ENCODE measurements around the gene TBCD. TPM values are rescaled to one million over a fixed set of nuclear protein-coding genes. Genes with fewer than 3 reads are reported as not detected.
A peak's percentile ranks its signal among the peaks of the same experiment; 100 is the strongest.

TBCD gene
- total RNA-seq, 5 donors from 2014 or later (not counting 1 experiment from before 2014, with no cell fraction given), result 94.4 to 262 (median 223) TPM

DNA sequence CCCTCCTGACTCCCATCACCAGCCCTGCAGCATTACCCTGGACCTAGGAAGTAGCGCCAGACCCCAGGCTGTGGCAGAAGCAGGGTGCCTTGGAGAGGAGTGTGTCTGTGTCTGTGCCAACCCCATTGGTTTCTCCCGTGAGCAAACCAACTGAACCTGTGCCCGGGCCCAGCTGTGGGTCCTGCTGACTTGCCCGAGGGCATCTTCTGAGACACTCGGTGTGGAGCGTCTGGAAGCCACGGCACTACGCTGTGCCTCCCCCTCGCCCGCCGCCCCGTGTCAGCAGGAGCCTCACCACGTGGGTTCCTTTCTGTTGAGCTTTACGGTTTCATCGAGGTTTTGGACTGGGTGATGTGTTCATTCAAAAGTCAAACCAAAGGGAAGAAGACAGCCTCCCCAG lies 60.2 kb downstream of the TBCD start:
- CTCF ChIA-PET, result no interaction called here
- ATAC-seq (replicated peaks in 1 of 4), result no peak
- H3K27ac Mint-ChIP-seq, result no peak overlapping the region

DNA sequence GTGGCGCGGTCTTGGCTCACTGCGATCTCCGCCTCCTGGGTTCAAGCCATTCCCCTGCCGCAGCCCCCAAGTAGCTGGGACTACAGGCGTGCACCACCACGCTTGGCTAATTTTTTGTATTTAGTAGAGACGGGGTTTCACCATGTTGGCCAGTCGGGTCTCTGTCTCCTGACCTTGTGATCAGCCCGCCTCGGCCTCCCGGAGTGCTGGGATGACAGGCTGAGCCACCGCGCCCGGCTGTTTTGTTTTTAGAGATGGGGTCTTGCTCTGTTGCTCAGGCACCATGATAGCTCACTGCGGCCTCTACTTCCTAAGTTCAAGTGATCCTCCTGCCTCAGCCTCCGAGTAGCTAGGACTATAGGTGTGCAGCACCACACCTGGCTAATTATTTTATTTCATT lies 60.7 kb downstream of the TBCD start:
- POLR2A ChIA-PET, result no interaction called here

More for the DNA sequence above, 60.2 kb downstream of the TBCD start:
- Histone ChIP-seq H3K4me1 (ENCODE audit: control insufficient read depth in 1 of 2, extremely low read depth in 1 of 2, insufficient read depth in 2 of 2, low read length in 2 of 2) (peaks cover 0 to 4% of the 10 kb centered on the region in 2 experiments), H3K27ac (ENCODE audit: low read length) (no peak overlapping the region), H3K27me3 (replicated peaks in 1 of 2; ENCODE audit: control insufficient read depth in 2 of 2, extremely low read depth in 1 of 2, insufficient read depth in 2 of 2, low read length in 1 of 2) (no peaks in the 10 kb centered on the region), H3K9me3 (no peaks in the 10 kb centered on the region), H3K4me3 (ENCODE audit: control insufficient read depth in 1 of 2, extremely low read depth in 1 of 2, low read length in 1 of 2) (no peak overlapping the region), H3K36me3 (ENCODE audit: control insufficient read depth in 2 of 2, extremely low read depth in 1 of 2, insufficient read depth in 1 of 2, low read length in 1 of 2) (peaks cover 27 to 30% of the 10 kb centered on the region in 2 donors)
- peaks cover 4 to 14% (median 7%) of the 10 kb centered on the region in 3 donors for H3K4me1 Mint-ChIP-seq
- DNase-seq, result no peak
- no peak overlapping the region for H3K4me3 Mint-ChIP-seq
- WGBS (ENCODE audit: insufficient coverage), result 82% methylated on average over 7 of the region's 15 CpGs
- peaks cover 46% of the 10 kb centered on the region for H3K36me3 Mint-ChIP-seq
- H3K27me3 Mint-ChIP-seq, result no peaks in the 10 kb centered on the region
- POLR2A ChIA-PET, result no interaction called here
- no peaks in the 10 kb centered on the region for H3K9me3 Mint-ChIP-seq

DNA sequence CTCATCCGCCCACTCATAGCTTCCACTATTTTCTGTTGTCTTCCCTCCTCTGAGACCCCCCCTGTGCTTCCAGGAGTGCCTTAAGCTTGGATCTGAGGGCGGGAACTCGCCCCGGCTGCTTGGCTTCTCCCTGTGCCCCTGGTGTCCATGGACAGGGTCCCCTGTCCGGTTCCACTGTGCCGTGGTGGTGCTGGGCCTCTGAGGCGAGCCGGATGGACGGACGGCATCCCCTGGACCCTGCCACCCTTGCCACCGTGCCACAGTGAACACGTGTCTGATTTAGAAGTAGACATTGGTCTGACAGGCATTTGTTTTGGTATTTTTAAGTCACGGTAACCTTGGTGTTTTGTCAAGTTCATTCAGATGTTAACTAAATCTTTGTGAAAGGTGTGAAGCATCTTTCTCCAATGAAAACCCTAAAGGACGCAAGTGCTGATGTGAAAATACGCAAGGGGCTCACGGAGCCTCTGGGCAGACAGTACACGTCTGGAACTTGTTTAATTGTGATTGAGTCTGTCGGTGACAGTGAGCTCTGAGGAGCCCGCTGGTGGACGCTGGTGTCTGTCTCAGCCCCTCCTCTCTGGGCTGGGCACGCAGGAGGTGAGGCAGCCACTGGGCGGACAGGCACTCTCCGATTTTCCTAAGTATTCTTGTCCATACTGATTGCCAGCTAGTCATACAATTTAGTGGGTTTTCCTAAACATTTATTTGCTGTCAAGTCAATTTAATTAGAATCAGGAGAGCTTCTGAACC lies 61.6 kb downstream of the TBCD start:
- no peak overlapping the region for H3K4me3 Mint-ChIP-seq
- 90% methylated on average over 18 of the region's 23 CpGs for WGBS (ENCODE audit: insufficient coverage)
- Histone ChIP-seq H3K9me3 (no peaks in the 10 kb centered on the region), H3K27me3 (replicated peaks in 1 of 2; ENCODE audit: control insufficient read depth in 2 of 2, extremely low read depth in 1 of 2, insufficient read depth in 2 of 2, low read length in 1 of 2) (no peaks in the 10 kb centered on the region), H3K4me1 (ENCODE audit: control insufficient read depth in 1 of 2, extremely low read depth in 1 of 2, insufficient read depth in 2 of 2, low read length in 2 of 2) (peaks cover 0 to 4% of the 10 kb centered on the region in 2 experiments), H3K4me3 (ENCODE audit: control insufficient read depth in 1 of 2, extremely low read depth in 1 of 2, low read length in 1 of 2) (no peak overlapping the region), H3K36me3 (ENCODE audit: control insufficient read depth in 2 of 2, extremely low read depth in 1 of 2, insufficient read depth in 1 of 2, low read length in 1 of 2) (peaks cover 20 to 36% of the 10 kb centered on the region in 2 donors), H3K27ac (ENCODE audit: low read length) (no peak overlapping the region)
- H3K27me3 Mint-ChIP-seq, result no peaks in the 10 kb centered on the region
- ChIA-PET CTCF (no interaction called here), POLR2A (no interaction called here)
- peaks cover 50% of the 10 kb centered on the region for H3K36me3 Mint-ChIP-seq
- no peak overlapping the region for H3K27ac Mint-ChIP-seq
- no peaks in the 10 kb centered on the region for H3K9me3 Mint-ChIP-seq
- no peak for ATAC-seq (replicated peaks in 1 of 4)
- DNase-seq, result no peak
- peaks cover 4 to 16% (median 7%) of the 10 kb centered on the region in 3 donors for H3K4me1 Mint-ChIP-seq

More for the DNA sequence above, 60.7 kb downstream of the TBCD start:
- Mint-ChIP-seq H3K27me3 (no peaks in the 10 kb centered on the region), H3K36me3 (peaks cover 45% of the 10 kb centered on the region), H3K9me3 (no peaks in the 10 kb centered on the region), H3K4me1 (peaks cover 4 to 14% (median 7%) of the 10 kb centered on the region in 3 donors), H3K27ac (no peak overlapping the region), H3K4me3 (no peak overlapping the region)
- H3K9me3 ChIP-seq, result no peaks in the 10 kb centered on the region
- H3K27me3 ChIP-seq (replicated peaks in 1 of 2; ENCODE audit: control insufficient read depth in 2 of 2, extremely low read depth in 1 of 2, insufficient read depth in 2 of 2, low read length in 1 of 2), result no peaks in the 10 kb centered on the region
- ATAC-seq (replicated peaks in 1 of 4) (no peak), DNase-seq (no peak)
- peaks cover 0 to 4% of the 10 kb centered on the region in 2 experiments for H3K4me1 ChIP-seq (ENCODE audit: control insufficient read depth in 1 of 2, extremely low read depth in 1 of 2, insufficient read depth in 2 of 2, low read length in 2 of 2)
- peaks cover 23 to 27% of the 10 kb centered on the region in 2 donors for H3K36me3 ChIP-seq (ENCODE audit: control insufficient read depth in 2 of 2, extremely low read depth in 1 of 2, insufficient read depth in 1 of 2, low read length in 1 of 2)
- H3K4me3 ChIP-seq (ENCODE audit: control insufficient read depth in 1 of 2, extremely low read depth in 1 of 2, low read length in 1 of 2), result no peak overlapping the region
- WGBS (ENCODE audit: insufficient coverage), result 100% methylated on average over 9 of the region's 17 CpGs
- H3K27ac ChIP-seq (ENCODE audit: low read length), result no peak overlapping the region
- CTCF ChIA-PET, result no interaction called here

DNA sequence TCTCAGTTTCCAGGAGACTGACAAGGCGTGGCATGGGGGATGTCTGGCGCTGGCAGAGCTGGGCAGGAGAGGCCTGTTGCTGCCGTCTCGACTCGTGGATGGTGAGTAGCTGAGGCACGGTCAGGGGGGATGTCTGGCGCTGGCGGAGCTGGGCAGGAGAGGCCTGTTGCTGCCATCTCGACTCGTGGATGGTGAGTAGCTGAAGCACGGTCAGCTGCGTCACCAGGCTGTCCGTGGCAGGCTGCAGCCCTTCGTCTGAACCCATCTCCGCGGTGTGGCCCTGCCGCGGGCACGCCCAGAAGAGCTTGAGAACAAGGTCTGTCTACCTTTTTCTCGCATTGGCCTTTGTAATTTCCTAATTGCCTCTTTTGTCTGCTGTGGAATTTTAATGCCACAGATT lies 63.0 kb downstream of the TBCD start:
- H3K27ac Mint-ChIP-seq, result no peak overlapping the region
- ATAC-seq (replicated peaks in 1 of 4) (no peak), DNase-seq (no peak)
- H3K4me3 Mint-ChIP-seq, result no peak overlapping the region
- ChIA-PET POLR2A (no interaction called here), CTCF (no interaction called here)
- Histone ChIP-seq H3K4me1 (ENCODE audit: control insufficient read depth in 1 of 2, extremely low read depth in 1 of 2, insufficient read depth in 2 of 2, low read length in 2 of 2) (peaks cover 0 to 4% of the 10 kb centered on the region in 2 experiments), H3K4me3 (ENCODE audit: control insufficient read depth in 1 of 2, extremely low read depth in 1 of 2, low read length in 1 of 2) (no peak overlapping the region), H3K27me3 (replicated peaks in 1 of 2; ENCODE audit: control insufficient read depth in 2 of 2, extremely low read depth in 1 of 2, insufficient read depth in 2 of 2, low read length in 1 of 2) (no peaks in the 10 kb centered on the region), H3K27ac (ENCODE audit: low read length) (no peak overlapping the region), H3K36me3 (ENCODE audit: control insufficient read depth in 2 of 2, extremely low read depth in 1 of 2, insufficient read depth in 1 of 2, low read length in 1 of 2) (peaks cover 15 to 38% of the 10 kb centered on the region in 2 donors), H3K9me3 (no peaks in the 10 kb centered on the region)
- H3K4me1 Mint-ChIP-seq, result peaks cover 4 to 16% (median 7%) of the 10 kb centered on the region in 3 donors
- H3K36me3 Mint-ChIP-seq, result peaks cover 59% of the 10 kb centered on the region
- no peaks in the 10 kb centered on the region for H3K9me3 Mint-ChIP-seq
- 97% methylated on average over 20 of the region's 20 CpGs for WGBS (ENCODE audit: insufficient coverage)
- H3K27me3 Mint-ChIP-seq, result no peaks in the 10 kb centered on the region

DNA sequence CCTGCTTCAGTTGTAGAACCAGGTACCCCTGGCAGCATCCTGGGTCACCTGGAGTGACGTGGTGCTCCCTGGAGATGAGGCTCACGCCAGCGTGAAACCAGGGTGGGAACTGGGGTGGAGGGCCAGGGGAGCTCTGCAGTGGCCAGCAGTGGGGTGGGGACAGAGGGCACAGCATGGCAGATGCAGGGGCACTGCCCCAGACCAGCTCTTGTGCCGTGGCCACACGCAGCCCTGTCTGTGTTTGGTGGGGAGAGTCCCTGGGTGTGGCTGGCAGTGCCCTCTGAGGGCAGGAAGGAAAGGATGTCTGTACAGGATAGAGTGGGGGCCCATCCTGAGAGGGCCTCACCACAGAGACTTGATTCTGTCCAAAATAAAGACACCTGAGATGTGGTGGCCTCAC lies 63.5 kb downstream of the TBCD start:
- no peak overlapping the region for H3K27ac ChIP-seq (ENCODE audit: low read length)
- no peaks in the 10 kb centered on the region for H3K9me3 ChIP-seq
- Mint-ChIP-seq H3K36me3 (peaks cover 61% of the 10 kb centered on the region), H3K9me3 (peaks cover 0 to 3% (median 3%) of the 10 kb centered on the region in 3 donors), H3K4me1 (peaks cover 4 to 18% (median 7%) of the 10 kb centered on the region in 3 donors), H3K4me3 (no peak overlapping the region), H3K27ac (peak overlapping the region in 1 of 2 donors; percentile 62), H3K27me3 (no peaks in the 10 kb centered on the region)
- no peak for ATAC-seq (replicated peaks in 1 of 4)
- peaks cover 0 to 4% of the 10 kb centered on the region in 2 experiments for H3K4me1 ChIP-seq (ENCODE audit: control insufficient read depth in 1 of 2, extremely low read depth in 1 of 2, insufficient read depth in 2 of 2, low read length in 2 of 2)
- peaks cover 15 to 34% of the 10 kb centered on the region in 2 donors for H3K36me3 ChIP-seq (ENCODE audit: control insufficient read depth in 2 of 2, extremely low read depth in 1 of 2, insufficient read depth in 1 of 2, low read length in 1 of 2)
- H3K27me3 ChIP-seq (replicated peaks in 1 of 2; ENCODE audit: control insufficient read depth in 2 of 2, extremely low read depth in 1 of 2, insufficient read depth in 2 of 2, low read length in 1 of 2), result no peaks in the 10 kb centered on the region
- WGBS (ENCODE audit: insufficient coverage), result 81% methylated on average over 5 of the region's 5 CpGs
- CTCF ChIA-PET, result no interaction called here
- H3K4me3 ChIP-seq (ENCODE audit: control insufficient read depth in 1 of 2, extremely low read depth in 1 of 2, low read length in 1 of 2), result no peak overlapping the region
- POLR2A ChIA-PET, result no interaction called here
- DNase-seq, result no peak

DNA sequence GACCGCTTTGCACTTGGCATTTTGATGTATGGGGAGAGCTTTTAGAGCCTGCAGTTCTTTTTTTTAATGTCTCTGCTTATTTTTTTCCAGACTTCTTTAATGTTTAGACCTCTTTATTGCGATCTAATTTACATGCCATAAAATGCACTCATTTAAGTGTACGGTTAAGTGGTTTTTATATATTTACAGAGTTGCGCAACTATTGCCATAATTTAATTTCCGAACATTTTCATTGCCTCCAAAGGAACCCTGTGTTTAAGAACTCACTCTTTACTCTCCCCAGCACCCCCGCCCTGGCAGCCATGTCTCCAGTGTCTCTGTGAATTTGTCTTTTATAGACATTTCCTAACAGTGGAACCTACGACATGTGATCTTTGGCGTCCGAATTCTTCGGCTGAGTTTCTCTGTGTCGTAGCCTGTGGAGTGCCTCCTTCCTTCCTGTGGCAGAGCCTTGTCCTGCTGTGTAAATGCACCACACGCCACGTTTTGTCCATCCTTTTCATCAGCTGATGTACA lies 64.0 kb downstream of the TBCD start:
- Histone ChIP-seq H3K27me3 (replicated peaks in 1 of 2; ENCODE audit: control insufficient read depth in 2 of 2, extremely low read depth in 1 of 2, insufficient read depth in 2 of 2, low read length in 1 of 2) (no peaks in the 10 kb centered on the region), H3K36me3 (ENCODE audit: control insufficient read depth in 2 of 2, extremely low read depth in 1 of 2, insufficient read depth in 1 of 2, low read length in 1 of 2) (peaks cover 15 to 32% of the 10 kb centered on the region in 2 donors), H3K4me3 (ENCODE audit: control insufficient read depth in 1 of 2, extremely low read depth in 1 of 2, low read length in 1 of 2) (no peak overlapping the region), H3K4me1 (ENCODE audit: control insufficient read depth in 1 of 2, extremely low read depth in 1 of 2, insufficient read depth in 2 of 2, low read length in 2 of 2) (peaks cover 0 to 4% of the 10 kb centered on the region in 2 experiments), H3K9me3 (no peaks in the 10 kb centered on the region), H3K27ac (ENCODE audit: low read length) (no peak overlapping the region)
- ChIA-PET CTCF (interaction anchor here in 1 of 2 donors (0.6 kb wide), 1 partner anchor 27 kb away, joined by 4 read pairs; no protein-coding TSS in a partner anchor), POLR2A (no interaction called here)
- 86% methylated on average over 8 of the region's 13 CpGs for WGBS (ENCODE audit: insufficient coverage)
- Mint-ChIP-seq H3K36me3 (peaks cover 63% of the 10 kb centered on the region), H3K9me3 (peaks cover 0 to 6% (median 6%) of the 10 kb centered on the region in 3 donors), H3K27ac (peak overlapping the region in 1 of 2 donors; percentile 62), H3K4me1 (peaks cover 4 to 20% (median 7%) of the 10 kb centered on the region in 3 donors), H3K4me3 (no peak overlapping the region), H3K27me3 (no peaks in the 10 kb centered on the region)
- ATAC-seq (replicated peaks in 1 of 4), result no peak
- no peak for DNase-seq
